ENCODE measurements around the gene PRKG1.
"Not testable (repeated sequence)": the region's sequence is repeated elsewhere in the genome, so short reads cannot be mapped to it uniquely, and the experiment has no call there.

PRKG1 gene

DNA sequence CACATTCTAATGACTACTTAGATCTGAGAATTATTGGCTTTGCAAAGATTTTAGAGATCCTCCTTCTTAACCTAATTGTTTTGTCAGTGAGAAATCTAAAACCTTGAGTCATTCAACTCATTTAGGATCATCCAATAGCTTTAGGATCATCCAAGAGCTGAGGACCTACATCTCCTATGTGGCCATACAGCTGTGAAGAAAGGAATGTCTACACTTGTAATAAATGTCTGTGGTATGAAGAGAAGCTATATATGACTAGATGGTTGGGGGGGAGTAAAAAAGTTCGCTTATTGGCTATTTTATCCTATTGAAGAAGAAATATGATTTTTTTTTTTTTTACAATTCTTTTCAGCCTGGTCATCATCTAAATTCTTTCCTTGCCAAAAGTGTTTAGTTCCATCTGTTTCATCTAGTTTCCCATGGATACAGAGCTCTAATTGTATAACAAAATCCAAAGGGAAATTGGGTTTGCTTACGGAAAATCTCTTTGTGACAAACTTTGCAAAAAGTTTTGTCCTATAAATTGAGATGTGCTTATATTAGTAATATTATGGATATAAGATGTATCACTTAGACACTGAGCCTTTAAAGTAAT lies 196.7 kb downstream of the PRKG1 start:
- DNase-seq, result no peak
- H3K4me3 Mint-ChIP-seq, result no peak overlapping the region
- H3K4me1 Mint-ChIP-seq (ENCODE audit: low read depth in 2 of 2), result no peaks in the 10 kb centered on the region
- H3K27me3 Mint-ChIP-seq, result peaks cover 0 to 6% of the 10 kb centered on the region in 2 donors
- ATAC-seq (replicated peaks), result no peak
- peaks cover 0 to 6% of the 10 kb centered on the region in 2 donors for H3K9me3 Mint-ChIP-seq
- no peaks in the 10 kb centered on the region for H3K36me3 Mint-ChIP-seq (ENCODE audit: insufficient read depth)
- no peak overlapping the region for H3K27ac Mint-ChIP-seq

DNA sequence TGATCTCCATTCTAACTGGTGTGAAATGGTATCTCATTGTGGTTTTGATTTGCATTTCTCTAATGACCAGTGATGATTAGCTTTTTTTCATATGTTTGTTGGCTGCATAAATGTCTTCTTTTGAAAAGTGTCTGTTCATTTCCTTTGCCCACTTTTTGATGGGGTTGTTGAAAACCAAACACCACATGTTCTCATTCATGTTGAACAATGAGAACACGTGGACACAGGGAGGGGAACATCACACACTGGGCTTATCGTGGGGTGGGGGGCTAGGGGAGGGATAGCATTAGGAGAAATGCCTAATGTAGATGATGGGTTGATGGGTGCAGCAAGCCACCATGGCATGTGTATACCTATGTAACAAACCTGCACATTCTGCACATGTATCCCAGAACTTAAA lies 197.8 kb downstream of the PRKG1 start:
- not testable (repeated sequence) for DNase-seq; H3K36me3 Mint-ChIP-seq (ENCODE audit: insufficient read depth); ATAC-seq (replicated peaks); H3K4me1 Mint-ChIP-seq (ENCODE audit: low read depth in 2 of 2); H3K27me3 Mint-ChIP-seq; H3K27ac Mint-ChIP-seq; H3K9me3 Mint-ChIP-seq; H3K4me3 Mint-ChIP-seq

DNA sequence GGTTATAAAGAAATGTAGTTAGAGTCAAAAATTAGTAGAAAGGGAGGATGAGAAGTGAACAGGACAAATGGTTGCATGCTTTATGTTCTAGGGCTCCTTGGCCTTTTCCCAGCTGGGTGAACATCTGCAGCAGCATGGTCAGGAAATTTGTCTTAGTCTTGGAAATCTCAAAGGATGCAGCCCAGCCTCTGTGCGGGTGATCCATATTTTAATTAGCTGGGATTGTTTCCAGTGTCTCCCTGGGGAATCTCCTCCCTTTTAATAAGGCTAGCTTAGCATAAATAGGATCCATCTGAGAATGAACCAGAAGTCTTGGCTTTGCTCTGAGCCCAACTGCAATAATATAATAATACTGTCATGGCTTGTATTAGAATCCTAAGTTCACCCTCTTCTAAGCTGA lies 198.3 kb downstream of the PRKG1 start:
- Mint-ChIP-seq H3K4me3 (no peak overlapping the region), H3K27ac (no peak overlapping the region), H3K9me3 (peaks cover 0 to 6% of the 10 kb centered on the region in 2 donors), H3K4me1 (ENCODE audit: low read depth in 2 of 2) (no peaks in the 10 kb centered on the region), H3K27me3 (peaks cover 0 to 6% of the 10 kb centered on the region in 2 donors), H3K36me3 (ENCODE audit: insufficient read depth) (no peaks in the 10 kb centered on the region)
- DNase-seq, result no peak
- ATAC-seq (replicated peaks), result no peak

DNA sequence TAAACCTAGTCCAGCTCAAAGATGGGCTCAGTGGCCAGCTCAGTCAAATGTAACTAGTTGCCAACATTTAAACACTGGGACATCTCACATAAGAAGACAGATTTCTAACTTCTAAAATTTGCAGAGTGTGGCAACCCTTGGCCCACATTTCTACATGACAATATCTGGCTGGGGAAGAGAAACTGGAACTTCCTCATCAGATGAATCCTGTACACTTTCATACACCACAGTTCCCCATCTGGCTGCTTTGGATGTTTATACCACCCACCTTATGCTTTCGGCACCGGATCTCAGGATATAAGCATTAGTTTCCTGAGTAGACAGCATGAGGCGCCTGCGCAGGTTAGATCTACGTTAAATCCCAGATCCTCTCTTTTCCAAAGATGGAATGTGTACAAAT lies 199.3 kb downstream of the PRKG1 start:
- Mint-ChIP-seq H3K9me3 (peaks cover 0 to 6% of the 10 kb centered on the region in 2 donors), H3K36me3 (ENCODE audit: insufficient read depth) (no peaks in the 10 kb centered on the region), H3K27me3 (no peaks in the 10 kb centered on the region), H3K4me1 (ENCODE audit: low read depth in 2 of 2) (no peaks in the 10 kb centered on the region), H3K4me3 (no peak overlapping the region), H3K27ac (no peak overlapping the region)
- DNase-seq (no peak), ATAC-seq (replicated peaks) (no peak)

DNA sequence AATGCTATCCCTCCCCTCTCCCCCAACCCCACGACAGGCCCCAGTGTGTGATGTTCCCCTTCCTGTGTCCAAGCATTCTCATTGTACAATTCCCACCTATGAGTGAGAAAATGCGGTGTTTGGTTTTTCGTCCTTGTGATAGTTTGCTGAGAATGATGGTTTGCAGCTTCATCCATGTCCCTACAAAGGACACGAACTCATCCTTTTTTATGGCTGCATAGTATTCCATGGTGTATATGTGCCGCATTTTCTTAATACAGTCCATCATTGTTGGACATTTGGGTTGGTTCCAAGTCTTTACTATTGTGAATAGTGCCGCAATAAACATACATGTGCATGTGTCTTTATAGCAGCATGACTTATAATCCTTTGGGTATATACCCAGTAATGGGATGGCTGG lies 201.8 kb downstream of the PRKG1 start:
- not testable (repeated sequence) for H3K27me3 Mint-ChIP-seq; DNase-seq; ATAC-seq (replicated peaks); H3K27ac Mint-ChIP-seq; H3K36me3 Mint-ChIP-seq (ENCODE audit: insufficient read depth); H3K4me1 Mint-ChIP-seq (ENCODE audit: low read depth in 2 of 2); H3K4me3 Mint-ChIP-seq
- H3K9me3 Mint-ChIP-seq, result peaks cover 1 to 15% of the 10 kb centered on the region in 2 donors

DNA sequence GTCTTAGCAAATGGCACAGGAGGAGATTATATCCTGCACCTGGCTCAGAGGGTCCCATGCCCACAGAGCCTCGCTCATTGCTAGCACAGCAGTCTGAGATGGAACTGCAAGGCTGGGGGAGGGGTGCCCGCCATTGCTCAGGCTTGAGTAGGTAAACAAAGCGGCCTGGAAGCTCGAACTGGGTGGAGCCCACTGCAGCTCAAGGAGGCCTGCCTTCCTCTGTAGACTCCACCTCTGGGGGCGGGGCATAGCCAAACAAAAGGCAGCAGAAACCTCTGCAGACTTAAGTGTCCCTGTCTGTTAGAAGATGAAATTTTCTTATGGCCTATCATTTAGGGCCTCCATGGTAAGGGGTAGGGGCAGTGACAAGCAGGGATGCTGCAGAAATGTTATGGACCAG lies 207.1 kb downstream of the PRKG1 start:
- not testable (repeated sequence) for H3K27me3 Mint-ChIP-seq; H3K9me3 Mint-ChIP-seq; H3K4me3 Mint-ChIP-seq; H3K36me3 Mint-ChIP-seq (ENCODE audit: insufficient read depth); H3K27ac Mint-ChIP-seq; DNase-seq; ATAC-seq (replicated peaks); H3K4me1 Mint-ChIP-seq (ENCODE audit: low read depth in 2 of 2)

DNA sequence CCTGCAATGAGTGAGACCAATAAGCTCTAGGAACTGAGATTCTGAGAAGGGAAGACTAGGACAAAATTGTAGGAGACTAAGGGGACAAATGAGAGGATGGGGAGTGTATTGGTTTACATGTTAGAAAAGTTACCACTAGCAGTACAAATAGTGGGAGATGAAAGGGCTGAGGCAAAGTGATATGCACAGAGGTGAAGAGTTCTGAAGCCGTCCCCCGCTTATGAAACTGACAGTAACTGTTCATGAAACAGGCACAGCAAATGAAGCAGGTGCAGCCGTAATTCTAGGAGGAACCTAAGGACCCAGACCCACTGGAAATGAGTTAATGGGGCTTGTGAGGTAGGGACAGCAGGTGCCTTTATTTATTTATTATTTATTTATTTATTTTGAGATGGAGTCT lies 211.3 kb downstream of the PRKG1 start:
- Mint-ChIP-seq H3K27ac (no peak overlapping the region), H3K36me3 (ENCODE audit: insufficient read depth) (no peaks in the 10 kb centered on the region), H3K4me3 (no peak overlapping the region), H3K27me3 (no peaks in the 10 kb centered on the region), H3K4me1 (ENCODE audit: low read depth in 2 of 2) (no peaks in the 10 kb centered on the region), H3K9me3 (peaks cover 0 to 4% of the 10 kb centered on the region in 2 donors)
- ATAC-seq (replicated peaks) (no peak), DNase-seq (no peak)

DNA sequence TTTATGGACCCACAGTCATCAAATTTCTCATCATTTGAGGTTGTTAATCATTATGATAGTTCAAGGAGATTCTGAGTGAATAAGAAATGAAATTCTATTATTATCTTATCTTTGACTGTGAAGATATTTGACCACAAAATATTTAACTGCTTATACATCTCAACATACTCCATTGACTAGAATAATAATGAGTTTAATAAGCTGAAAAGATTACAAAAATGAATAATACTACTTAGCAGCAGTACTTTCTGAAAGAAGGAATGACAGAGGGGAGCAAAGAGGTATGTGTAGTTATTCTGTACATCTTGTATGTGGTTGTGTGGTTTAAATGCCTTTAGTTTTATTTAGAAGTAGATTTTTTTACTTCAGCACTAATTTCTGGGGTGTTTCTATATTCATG lies 214.2 kb downstream of the PRKG1 start:
- no peaks in the 10 kb centered on the region for H3K4me1 Mint-ChIP-seq (ENCODE audit: low read depth in 2 of 2)
- H3K9me3 Mint-ChIP-seq, result no peaks in the 10 kb centered on the region
- no peak overlapping the region for H3K27ac Mint-ChIP-seq
- no peaks in the 10 kb centered on the region for H3K36me3 Mint-ChIP-seq (ENCODE audit: insufficient read depth)
- no peaks in the 10 kb centered on the region for H3K27me3 Mint-ChIP-seq
- H3K4me3 Mint-ChIP-seq, result no peak overlapping the region
- ATAC-seq (replicated peaks) (no peak), DNase-seq (no peak)

DNA sequence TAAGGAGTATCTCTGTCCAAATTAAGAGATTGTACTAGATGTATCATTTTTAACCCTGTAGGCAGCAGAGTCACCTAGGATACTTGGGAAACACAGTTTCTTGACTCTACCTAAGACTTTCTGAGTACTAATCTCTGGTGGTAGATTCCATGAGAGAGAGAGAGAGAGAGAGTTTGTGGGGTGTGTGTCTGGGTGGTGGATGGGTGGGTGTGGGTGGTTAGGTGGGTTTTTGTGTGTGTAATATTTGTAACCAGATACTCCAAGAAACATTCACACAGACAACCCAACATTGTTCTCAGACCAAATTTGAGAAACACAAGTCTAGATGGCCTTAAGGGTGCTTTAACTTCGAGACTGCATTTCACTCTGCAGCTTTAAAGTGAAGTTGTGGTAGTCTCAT lies 215.2 kb downstream of the PRKG1 start:
- ATAC-seq (replicated peaks) (no peak), DNase-seq (no peak)
- Mint-ChIP-seq H3K27me3 (no peaks in the 10 kb centered on the region), H3K27ac (no peak overlapping the region), H3K4me3 (no peak overlapping the region), H3K9me3 (no peaks in the 10 kb centered on the region), H3K4me1 (ENCODE audit: low read depth in 2 of 2) (no peaks in the 10 kb centered on the region), H3K36me3 (ENCODE audit: insufficient read depth) (no peaks in the 10 kb centered on the region)

DNA sequence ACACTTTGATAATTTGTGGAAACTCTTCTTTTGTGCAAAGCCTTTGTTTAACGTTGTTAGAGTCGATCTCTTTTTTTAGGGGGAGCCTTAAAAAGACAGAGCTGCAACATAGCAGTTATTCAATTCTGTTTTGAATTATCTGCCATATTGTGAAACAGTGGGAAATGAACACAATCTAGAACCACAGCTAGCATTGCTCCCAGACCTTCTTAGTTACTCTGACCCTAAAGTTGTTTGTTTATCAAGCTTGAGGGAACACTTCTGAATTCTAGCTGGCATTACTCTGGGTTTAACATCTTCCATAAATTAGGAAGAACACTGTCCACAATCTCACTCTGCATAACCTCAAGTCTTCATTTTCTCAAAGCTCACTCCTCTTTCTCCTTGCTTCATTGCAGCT lies 217.7 kb downstream of the PRKG1 start:
- no peaks in the 10 kb centered on the region for H3K9me3 Mint-ChIP-seq

DNA sequence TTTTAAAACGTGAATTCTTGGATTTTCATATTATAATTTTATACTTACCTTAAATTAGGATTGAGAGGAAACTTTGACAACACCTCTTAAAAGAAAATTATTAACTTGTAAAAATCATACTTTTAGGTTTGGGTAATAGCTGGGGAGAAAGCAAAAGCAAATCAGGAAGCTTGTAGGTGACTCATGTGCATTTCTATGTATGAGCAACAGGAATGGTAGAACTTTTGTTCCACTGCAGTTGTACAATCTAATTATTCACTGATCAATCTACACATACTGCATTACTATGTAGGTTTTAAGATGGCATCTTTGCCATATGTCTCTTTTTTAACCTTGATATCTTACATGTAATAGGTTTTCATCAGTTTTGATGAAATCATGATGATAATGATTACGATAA lies 223.2 kb downstream of the PRKG1 start:
- H3K36me3 Mint-ChIP-seq (ENCODE audit: insufficient read depth), result no peaks in the 10 kb centered on the region
- no peak overlapping the region for H3K27ac Mint-ChIP-seq
- peaks cover 0 to 2% of the 10 kb centered on the region in 2 donors for H3K9me3 Mint-ChIP-seq
- no peak overlapping the region for H3K4me3 Mint-ChIP-seq
- ATAC-seq (replicated peaks), result no peak
- no peak for DNase-seq
- H3K4me1 Mint-ChIP-seq (ENCODE audit: low read depth in 2 of 2), result no peaks in the 10 kb centered on the region
- no peaks in the 10 kb centered on the region for H3K27me3 Mint-ChIP-seq

More for the DNA sequence above, 217.7 kb downstream of the PRKG1 start:
- DNase-seq, result no peak
- no peaks in the 10 kb centered on the region for H3K36me3 Mint-ChIP-seq (ENCODE audit: insufficient read depth)
- H3K27me3 Mint-ChIP-seq, result no peaks in the 10 kb centered on the region
- no peak for ATAC-seq (replicated peaks)
- H3K4me1 Mint-ChIP-seq (ENCODE audit: low read depth in 2 of 2), result no peaks in the 10 kb centered on the region
- no peak overlapping the region for H3K4me3 Mint-ChIP-seq
- H3K27ac Mint-ChIP-seq, result no peak overlapping the region

DNA sequence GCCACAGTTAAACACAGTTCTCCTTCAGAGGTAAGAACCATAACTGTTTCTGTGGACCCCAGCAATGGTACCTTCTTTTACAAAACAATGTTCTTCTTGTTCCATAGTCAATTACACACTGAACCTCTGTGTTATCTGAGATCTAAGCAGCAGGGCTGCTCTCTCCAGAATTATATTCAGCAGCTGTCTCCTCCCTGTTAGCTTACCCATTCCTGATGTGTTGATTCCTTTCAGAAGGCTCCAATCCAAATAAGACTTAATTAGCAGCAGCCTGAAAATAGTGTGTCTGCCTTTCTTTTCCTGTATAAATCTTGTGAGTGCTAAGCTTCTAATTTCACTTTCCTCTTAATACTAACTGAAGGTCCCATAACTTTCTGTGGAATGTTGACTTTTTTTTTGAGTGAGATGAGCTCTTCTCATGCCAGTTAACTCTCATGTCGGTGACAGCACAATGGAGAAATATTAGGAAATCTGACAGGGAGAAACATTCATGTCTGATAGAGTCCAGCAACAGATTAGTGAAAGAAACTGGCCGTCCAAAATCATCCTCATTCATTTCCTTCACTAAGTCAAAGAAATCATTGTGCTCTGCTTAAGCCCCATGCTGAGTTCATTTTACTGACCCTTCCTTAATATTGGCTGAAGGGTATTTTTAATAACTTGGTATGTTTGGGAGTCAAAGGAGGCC lies 226.5 kb downstream of the PRKG1 start:
- ATAC-seq (replicated peaks), result no peak
- H3K27ac Mint-ChIP-seq, result no peak overlapping the region
- no peaks in the 10 kb centered on the region for H3K4me1 Mint-ChIP-seq (ENCODE audit: low read depth in 2 of 2)
- H3K4me3 Mint-ChIP-seq, result no peak overlapping the region
- no peaks in the 10 kb centered on the region for H3K36me3 Mint-ChIP-seq (ENCODE audit: insufficient read depth)
- H3K27me3 Mint-ChIP-seq, result no peaks in the 10 kb centered on the region
- peaks cover 0 to 2% of the 10 kb centered on the region in 2 donors for H3K9me3 Mint-ChIP-seq
- DNase-seq, result no peak

DNA sequence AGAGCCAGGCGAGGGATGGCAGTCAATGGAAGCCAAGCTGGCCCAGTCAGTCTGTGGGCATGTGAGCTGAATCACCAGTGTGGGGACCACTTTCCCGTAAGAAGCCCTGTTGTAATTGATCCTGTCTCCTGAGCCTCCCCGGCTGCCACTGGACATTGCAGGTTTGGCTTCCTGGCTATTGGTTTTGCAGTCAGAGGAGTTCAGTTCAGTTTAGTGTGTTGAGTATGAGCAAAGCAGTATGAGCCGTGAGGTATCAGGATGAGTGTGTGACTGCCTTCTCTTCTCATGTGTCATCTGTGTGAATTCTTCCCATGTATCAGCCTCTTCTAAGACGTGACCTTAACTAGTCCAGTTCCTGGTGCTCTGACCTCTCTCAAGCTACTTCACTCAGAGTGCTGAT lies 227.4 kb downstream of the PRKG1 start:
- H3K27ac Mint-ChIP-seq, result no peak overlapping the region
- no peak for DNase-seq
- no peaks in the 10 kb centered on the region for H3K36me3 Mint-ChIP-seq (ENCODE audit: insufficient read depth)
- no peaks in the 10 kb centered on the region for H3K27me3 Mint-ChIP-seq
- H3K9me3 Mint-ChIP-seq, result peaks cover 0 to 2% of the 10 kb centered on the region in 2 donors
- no peak for ATAC-seq (replicated peaks)
- no peak overlapping the region for H3K4me3 Mint-ChIP-seq
- no peaks in the 10 kb centered on the region for H3K4me1 Mint-ChIP-seq (ENCODE audit: low read depth in 2 of 2)

DNA sequence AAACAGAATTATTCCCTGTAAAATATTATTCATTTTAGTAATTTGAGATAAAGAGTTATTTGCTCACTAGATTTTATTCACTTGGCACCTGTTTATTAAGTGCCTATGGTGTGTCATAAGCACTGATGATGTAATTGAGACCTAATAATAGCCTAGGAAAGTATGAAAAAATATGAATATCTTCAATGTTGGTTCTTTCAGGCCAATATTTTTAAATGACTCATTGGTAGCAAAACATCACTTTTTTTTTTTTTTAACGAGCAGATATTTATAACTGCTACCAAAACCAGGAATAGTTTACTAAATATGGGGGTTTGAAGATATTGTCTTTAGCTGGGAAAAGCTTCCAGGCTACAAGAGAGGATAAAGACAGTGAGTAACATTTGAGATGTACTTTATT lies 228.0 kb downstream of the PRKG1 start:
- ATAC-seq (replicated peaks) (no peak), DNase-seq (no peak)
- Mint-ChIP-seq H3K27ac (no peak overlapping the region), H3K4me1 (ENCODE audit: low read depth in 2 of 2) (no peaks in the 10 kb centered on the region), H3K9me3 (peaks cover 0 to 2% of the 10 kb centered on the region in 2 donors), H3K27me3 (no peaks in the 10 kb centered on the region), H3K36me3 (ENCODE audit: insufficient read depth) (no peaks in the 10 kb centered on the region), H3K4me3 (no peak overlapping the region)

All from effector memory CD8-positive, alpha-beta T cell (primary cell).